ENCODE results near the gene REN. TPM values are rescaled to one million over a fixed set of nuclear protein-coding genes. Genes with fewer than 3 reads are reported as not detected.

Gene REN
- total RNA-seq, 3 donors from 2014 or later (not counting 1 experiment from before 2014, with no cell fraction given): not detected

DNA sequence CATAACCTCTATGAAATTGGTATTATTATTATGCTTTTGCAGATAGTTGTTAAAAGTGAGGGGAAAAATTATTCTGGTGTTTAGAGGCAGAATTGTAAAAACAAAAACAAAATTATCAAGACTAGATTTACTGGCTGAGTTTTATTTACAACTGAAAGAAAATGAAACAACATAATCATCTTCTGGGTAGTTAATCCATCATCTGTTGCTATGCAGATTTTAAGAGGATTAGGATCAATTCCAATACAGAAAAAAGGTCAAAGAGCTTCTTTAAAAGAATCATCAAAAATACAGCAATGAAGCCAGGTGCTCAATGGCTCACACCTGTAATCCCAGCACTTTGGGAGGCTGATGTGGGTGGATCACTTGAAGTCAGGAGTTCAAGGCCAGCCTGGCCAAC lies 39.3 kb upstream of the REN start:
- intact Hi-C loops (cut with micrococcal nuclease): no loop called here

DNA sequence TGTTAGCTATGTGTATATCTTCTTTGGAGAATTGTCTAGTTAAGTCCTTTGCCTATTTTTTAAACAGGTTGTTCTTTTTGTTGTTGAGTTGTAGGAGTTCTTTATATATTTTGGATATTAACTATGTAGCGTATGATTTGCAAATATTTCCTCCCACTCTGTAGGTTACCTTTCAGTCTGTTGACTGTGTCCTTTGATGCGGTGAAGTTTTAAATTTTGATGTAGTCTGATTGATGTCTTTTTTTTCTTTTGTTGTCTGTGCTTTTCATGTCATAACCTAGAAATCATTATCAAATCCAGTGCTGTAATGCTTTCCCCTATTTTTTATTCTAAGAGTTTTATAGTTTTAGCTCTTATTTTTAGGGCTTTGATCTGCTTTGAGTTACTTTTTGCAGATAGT lies 38.8 kb upstream of the REN start:
- peak in 1 of 2 donors; percentile 40 for DNase-seq
- H3K27ac Mint-ChIP-seq: no peak overlapping the region

More for the DNA sequence above, 39.3 kb upstream of the REN start:
- Mint-ChIP-seq H3K36me3 (no peaks in the 10 kb centered on the region), H3K27me3 (ENCODE audit: low read depth in 2 of 2) (peaks cover 31 to 48% of the 10 kb centered on the region in 2 donors), H3K4me1 (no peaks in the 10 kb centered on the region), H3K27ac (no peak overlapping the region), H3K9me3 (no peaks in the 10 kb centered on the region), H3K4me3 (no peak overlapping the region)
- ATAC-seq: no peak
- Histone ChIP-seq H3K27me3 (ENCODE audit: control insufficient read depth, insufficient read depth, low read length) (peaks cover 2% of the 10 kb centered on the region), H3K4me3 (ENCODE audit: low read length) (no peak overlapping the region), H3K9me3 (ENCODE audit: control insufficient read depth, insufficient read depth, low read length) (no peaks in the 10 kb centered on the region), H3K36me3 (ENCODE audit: control insufficient read depth, insufficient read depth, low read length) (no peaks in the 10 kb centered on the region), H3K27ac (ENCODE audit: low read length) (no peak overlapping the region), H3K4me1 (ENCODE audit: control insufficient read depth, insufficient read depth, low read length) (peaks cover 4% of the 10 kb centered on the region)
- no peak for DNase-seq
- TF ChIP-seq, protein P1, sequence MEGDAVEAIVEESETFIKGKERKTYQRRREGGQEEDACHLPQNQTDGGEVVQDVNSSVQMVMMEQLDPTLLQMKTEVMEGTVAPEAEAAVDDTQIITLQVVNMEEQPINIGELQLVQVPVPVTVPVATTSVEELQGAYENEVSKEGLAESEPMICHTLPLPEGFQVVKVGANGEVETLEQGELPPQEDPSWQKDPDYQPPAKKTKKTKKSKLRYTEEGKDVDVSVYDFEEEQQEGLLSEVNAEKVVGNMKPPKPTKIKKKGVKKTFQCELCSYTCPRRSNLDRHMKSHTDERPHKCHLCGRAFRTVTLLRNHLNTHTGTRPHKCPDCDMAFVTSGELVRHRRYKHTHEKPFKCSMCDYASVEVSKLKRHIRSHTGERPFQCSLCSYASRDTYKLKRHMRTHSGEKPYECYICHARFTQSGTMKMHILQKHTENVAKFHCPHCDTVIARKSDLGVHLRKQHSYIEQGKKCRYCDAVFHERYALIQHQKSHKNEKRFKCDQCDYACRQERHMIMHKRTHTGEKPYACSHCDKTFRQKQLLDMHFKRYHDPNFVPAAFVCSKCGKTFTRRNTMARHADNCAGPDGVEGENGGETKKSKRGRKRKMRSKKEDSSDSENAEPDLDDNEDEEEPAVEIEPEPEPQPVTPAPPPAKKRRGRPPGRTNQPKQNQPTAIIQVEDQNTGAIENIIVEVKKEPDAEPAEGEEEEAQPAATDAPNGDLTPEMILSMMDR (IDR thresholded peaks at IDR 0.05): no peak

DNA sequence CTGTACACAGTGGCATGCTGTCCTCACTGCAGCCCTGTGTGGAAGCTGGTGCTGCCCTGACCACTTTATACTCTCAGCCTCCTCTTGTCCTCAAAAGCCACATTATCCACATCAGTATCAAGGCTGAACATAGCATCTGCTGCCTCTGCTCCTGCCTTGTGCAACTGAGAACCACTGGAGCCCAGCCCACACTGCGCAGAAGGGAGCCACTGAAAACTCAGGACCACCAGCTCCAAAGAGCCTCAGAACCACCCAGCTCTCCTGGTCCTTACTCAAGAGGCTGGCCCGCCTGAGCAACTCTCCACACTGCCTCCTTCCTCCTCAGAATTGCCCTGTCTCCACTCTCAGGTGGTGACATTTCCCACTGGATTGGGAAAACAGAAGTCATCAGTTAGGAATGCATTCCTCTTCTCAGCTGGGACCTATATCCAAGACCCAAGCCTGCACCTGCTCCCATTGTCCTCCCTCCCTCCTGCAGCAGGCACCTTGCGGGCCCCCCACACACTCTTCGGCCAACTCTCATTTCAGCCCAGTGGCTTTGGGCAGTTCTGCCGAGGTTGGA lies 37.1 kb upstream of the REN start:
- no peak for DNase-seq
- Histone ChIP-seq H3K27ac (ENCODE audit: low read length) (no peak overlapping the region), H3K4me1 (ENCODE audit: control insufficient read depth, insufficient read depth, low read length) (peaks cover 4% of the 10 kb centered on the region), H3K36me3 (ENCODE audit: control insufficient read depth, insufficient read depth, low read length) (no peaks in the 10 kb centered on the region), H3K27me3 (ENCODE audit: control insufficient read depth, insufficient read depth, low read length) (peaks cover 2% of the 10 kb centered on the region), H3K4me3 (ENCODE audit: low read length) (no peak overlapping the region), H3K9me3 (ENCODE audit: control insufficient read depth, insufficient read depth, low read length) (no peaks in the 10 kb centered on the region)
- intact Hi-C loops (cut with micrococcal nuclease): no loop called here
- Mint-ChIP-seq H3K27me3 (ENCODE audit: low read depth in 2 of 2) (peaks cover 28 to 48% of the 10 kb centered on the region in 2 donors), H3K27ac (no peak overlapping the region), H3K36me3 (no peaks in the 10 kb centered on the region), H3K4me3 (no peak overlapping the region), H3K9me3 (no peaks in the 10 kb centered on the region), H3K4me1 (no peaks in the 10 kb centered on the region)
- ATAC-seq: no peak
- TF ChIP-seq, protein P1 (IDR thresholded peaks at IDR 0.05): no peak
- WGBS (ENCODE audit: insufficient coverage): 89% methylated on average over 5 of the region's 5 CpGs

More for the DNA sequence above, 38.8 kb upstream of the REN start:
- intact Hi-C loops (cut with micrococcal nuclease): no loop called here
- H3K4me3 ChIP-seq (ENCODE audit: low read length): no peak overlapping the region
- peaks cover 2% of the 10 kb centered on the region for H3K27me3 ChIP-seq (ENCODE audit: control insufficient read depth, insufficient read depth, low read length)
- H3K36me3 Mint-ChIP-seq: no peaks in the 10 kb centered on the region
- H3K27ac ChIP-seq (ENCODE audit: low read length): no peak overlapping the region
- H3K4me1 Mint-ChIP-seq: no peaks in the 10 kb centered on the region
- peaks cover 4% of the 10 kb centered on the region for H3K4me1 ChIP-seq (ENCODE audit: control insufficient read depth, insufficient read depth, low read length)
- no peak for ATAC-seq
- H3K4me3 Mint-ChIP-seq: no peak overlapping the region
- WGBS (ENCODE audit: insufficient coverage): no CpG with 5 or more reads among the region's 2 CpGs
- no peaks in the 10 kb centered on the region for H3K9me3 ChIP-seq (ENCODE audit: control insufficient read depth, insufficient read depth, low read length)
- TF ChIP-seq, protein P1 (IDR thresholded peaks at IDR 0.05): no peak
- H3K9me3 Mint-ChIP-seq: no peaks in the 10 kb centered on the region
- no peaks in the 10 kb centered on the region for H3K36me3 ChIP-seq (ENCODE audit: control insufficient read depth, insufficient read depth, low read length)
- peaks cover 28 to 48% of the 10 kb centered on the region in 2 donors for H3K27me3 Mint-ChIP-seq (ENCODE audit: low read depth in 2 of 2)

DNA sequence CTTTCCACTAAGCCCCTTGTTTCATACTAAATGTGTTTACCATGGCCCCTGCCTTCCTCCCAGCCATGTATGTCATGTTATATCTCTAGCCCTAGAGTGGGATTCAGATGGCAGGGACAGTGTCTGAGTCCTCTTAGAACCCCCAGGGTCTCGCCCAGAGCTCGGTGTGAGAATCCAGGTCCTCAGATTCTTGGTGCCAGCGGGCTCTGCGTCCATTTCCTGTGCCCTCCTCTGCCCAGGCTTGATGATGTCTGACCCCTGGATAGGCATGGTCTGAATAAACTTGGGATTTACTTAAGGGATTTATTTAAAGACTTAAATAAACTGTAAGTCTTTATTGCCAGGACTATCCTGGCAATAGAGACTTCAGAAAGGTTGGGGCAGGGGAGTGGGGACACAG lies 36.3 kb upstream of the REN start:
- Histone ChIP-seq H3K4me3 (ENCODE audit: low read length) (no peak overlapping the region), H3K4me1 (ENCODE audit: control insufficient read depth, insufficient read depth, low read length) (peaks cover 4% of the 10 kb centered on the region), H3K36me3 (ENCODE audit: control insufficient read depth, insufficient read depth, low read length) (no peaks in the 10 kb centered on the region), H3K27me3 (ENCODE audit: control insufficient read depth, insufficient read depth, low read length) (peaks cover 2% of the 10 kb centered on the region), H3K27ac (ENCODE audit: low read length) (no peak overlapping the region), H3K9me3 (ENCODE audit: control insufficient read depth, insufficient read depth, low read length) (no peaks in the 10 kb centered on the region)
- H3K27ac Mint-ChIP-seq: no peak overlapping the region
- TF ChIP-seq, protein P1 (IDR thresholded peaks at IDR 0.05): no peak
- intact Hi-C loops (cut with micrococcal nuclease): no loop called here
- H3K36me3 Mint-ChIP-seq: no peaks in the 10 kb centered on the region
- H3K4me1 Mint-ChIP-seq: no peaks in the 10 kb centered on the region
- no peak overlapping the region for H3K4me3 Mint-ChIP-seq
- DNase-seq (no peak), ATAC-seq (no peak)
- no peaks in the 10 kb centered on the region for H3K9me3 Mint-ChIP-seq
- peaks cover 28 to 42% of the 10 kb centered on the region in 2 donors for H3K27me3 Mint-ChIP-seq (ENCODE audit: low read depth in 2 of 2)
- WGBS (ENCODE audit: insufficient coverage): 95% methylated on average over 4 of the region's 4 CpGs
